Putamen (tissue), 1 donor: Measurements from ENCODE around the gene TMOD4.
A peak's percentile ranks its signal among the peaks of the same experiment; 100 is the strongest.

Source experiments
- DNase-seq: peaks from one replicate; pipeline ENCODE4 v3.0.0-alpha.2; 2016; ENCODE audit warnings: low spot score

TMOD4 gene

DNA sequence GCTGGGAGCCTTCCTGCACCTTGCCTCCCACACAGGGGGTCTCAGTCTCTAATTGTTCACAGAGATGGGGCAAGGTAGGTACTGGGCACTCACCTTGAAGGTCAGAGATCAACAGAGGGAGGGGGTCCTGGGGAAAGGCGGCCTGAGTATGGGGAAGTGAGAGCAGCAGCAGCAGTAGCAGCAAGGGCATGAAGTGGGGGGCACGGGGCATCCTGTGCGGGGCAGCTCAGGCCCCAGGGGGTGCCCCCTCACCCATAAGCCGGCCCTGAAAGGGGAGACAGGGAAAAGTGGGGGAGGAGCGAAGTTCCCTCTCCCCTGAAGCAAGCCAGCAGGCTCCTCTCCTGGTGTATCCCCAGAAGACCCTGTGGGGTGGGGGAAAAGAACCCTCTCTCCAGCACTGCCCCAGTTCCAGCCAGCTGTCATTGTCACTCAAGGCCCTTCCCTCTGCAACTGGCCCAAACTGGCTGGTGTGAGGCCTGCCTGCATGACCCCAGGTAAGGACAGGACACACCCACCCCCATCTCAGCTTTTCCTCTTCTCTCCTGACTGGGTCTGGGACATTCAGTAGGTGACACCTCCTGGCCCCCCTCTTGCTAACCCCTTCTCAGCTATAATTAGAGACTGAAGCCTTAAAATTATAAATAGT, 33.2 kb downstream of the TMOD4 start:
- DNase-seq = no peak

- no peak for DNase-seq
Measured at GRCh38 chr1:151137789-151138188, 38.0 kb downstream of the TMOD4 start.

- no peak for DNase-seq
Measured at GRCh38 chr1:151135433-151136385, 40.1 kb downstream of the TMOD4 start.

DNA sequence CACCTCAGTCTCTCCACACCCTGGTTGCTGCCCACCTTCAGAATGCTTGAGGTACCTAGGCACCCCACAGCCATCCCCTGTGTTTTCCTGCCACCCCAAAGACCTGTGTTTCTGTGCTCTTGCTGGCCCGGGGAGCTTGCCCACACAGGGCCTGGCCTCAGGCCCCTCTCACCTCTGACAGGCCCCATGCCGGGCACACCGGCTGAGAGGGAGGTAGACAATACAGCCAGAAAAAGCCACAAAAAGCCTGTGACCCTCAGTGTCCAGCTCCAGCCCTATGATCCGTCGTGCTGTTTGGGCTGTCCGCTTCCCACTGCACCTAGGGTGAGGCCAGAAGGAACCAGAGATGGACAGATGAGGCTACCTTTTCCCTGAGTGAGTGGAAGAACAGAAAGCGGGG, 40.8 kb downstream of the TMOD4 start:
- DNase-seq = no peak

- no peak for DNase-seq
Measured at GRCh38 chr1:151134396-151134795, 41.4 kb downstream of the TMOD4 start.

DNA sequence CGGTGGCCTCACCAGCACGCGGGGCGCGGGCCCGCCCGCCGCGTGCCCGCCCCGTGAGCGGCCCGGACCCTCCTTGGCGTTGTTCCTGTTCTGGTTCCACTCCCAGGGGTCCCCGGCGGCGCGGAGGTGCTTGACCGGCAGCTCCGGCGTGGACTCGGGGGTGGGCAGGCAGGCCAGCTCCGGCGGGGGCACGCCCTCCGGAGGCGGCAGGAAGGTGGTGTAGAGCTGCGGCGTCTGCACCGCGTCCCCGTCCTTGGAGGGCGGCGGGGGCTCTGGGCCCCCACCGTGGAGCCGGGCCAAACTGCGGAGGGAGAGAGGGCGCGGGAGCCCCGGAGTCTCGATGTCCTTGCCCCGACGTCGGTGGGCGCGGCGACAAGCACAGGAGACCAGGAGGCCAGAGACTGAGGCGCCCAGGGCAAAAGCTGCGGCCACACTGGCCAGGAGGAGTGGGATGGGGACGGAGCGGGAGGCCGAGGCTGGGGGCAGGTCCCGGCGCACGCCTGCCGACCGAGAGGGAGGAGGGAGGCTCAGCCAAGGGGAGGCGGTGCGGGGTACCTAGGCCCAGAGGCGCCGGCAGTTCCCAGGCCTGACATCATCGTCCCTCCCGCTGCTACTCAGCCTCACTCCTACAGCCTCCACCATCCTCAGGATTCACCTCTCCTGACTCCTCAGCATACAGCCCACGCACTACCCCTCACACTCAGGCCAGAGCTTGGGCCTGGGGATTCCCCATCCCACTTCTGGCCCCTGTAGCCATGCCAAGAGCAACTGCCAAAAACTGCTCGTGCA, 42.6 kb downstream of the TMOD4 start:
- DNase-seq = no peak

DNA sequence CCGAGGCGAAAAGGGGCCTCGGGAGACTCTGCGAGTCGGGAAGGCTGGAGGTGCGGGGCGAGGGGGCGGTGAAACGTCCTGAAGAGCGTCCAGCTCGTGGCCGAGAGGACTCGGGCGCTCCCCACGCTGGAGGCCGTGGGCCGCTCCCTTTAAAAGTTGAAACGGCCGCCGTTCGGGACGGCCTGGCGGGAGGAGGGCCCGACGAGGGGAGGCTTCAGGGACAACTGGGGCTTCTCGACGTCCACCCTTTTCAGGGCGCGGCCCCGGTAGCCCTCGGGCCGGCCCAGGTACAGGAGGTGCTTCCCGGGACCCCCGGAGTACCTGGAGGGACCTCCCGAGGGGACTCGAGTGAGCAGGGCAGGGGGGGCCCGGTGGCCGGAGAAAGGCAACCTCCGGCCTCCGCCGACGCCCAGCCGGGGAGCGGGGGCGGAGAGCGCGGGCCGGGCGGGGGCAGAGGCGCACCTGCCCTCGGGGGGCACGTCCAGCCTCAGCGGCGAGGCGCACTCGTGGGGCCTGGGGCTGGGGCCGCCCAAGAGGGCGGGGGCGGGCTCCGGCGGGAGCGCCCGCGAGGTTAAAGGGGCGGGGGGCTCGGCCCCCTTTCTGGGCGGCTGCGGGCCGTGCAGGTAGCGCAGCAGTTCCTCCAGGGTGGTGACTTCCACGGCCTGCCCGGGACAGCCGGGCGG, 43.3 kb downstream of the TMOD4 start:
- DNase-seq = no peak

- no peak for DNase-seq
Measured at GRCh38 chr1:151131701-151132334, 44.0 kb downstream of the TMOD4 start.

DNA sequence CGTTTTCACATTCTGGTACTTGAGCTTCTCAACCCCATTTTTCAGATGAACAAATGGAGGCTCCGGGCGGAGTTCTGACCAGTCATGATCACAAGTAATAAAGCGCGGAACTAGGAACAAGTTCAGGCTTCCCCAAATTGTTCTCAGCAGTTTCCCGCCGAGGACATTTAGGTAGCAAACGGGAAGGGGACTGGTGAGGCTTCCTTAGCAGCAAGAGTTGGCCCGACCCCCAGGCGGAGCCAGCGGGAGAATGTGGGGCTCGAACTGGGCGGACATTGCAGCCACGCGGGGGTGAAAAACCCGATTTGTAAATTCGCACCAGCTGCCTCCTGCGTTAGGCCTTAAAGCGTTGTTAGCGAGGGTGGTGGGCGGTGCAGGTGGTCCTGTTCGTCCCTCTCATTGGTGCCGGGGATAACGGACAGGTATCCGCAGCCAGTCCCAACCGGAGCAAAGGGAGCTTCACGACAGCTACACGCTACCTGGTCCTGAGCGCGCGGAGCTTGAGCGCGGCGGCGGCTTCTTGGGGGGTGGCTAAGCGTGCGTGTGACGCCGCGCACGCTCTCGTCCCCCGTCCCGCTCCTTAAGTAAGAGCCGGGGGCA, 44.7 kb downstream of the TMOD4 start:
- peak; percentile 65 for DNase-seq

- no peak for DNase-seq
Measured at GRCh38 chr1:151128800-151129199, 47.0 kb downstream of the TMOD4 start.

DNA sequence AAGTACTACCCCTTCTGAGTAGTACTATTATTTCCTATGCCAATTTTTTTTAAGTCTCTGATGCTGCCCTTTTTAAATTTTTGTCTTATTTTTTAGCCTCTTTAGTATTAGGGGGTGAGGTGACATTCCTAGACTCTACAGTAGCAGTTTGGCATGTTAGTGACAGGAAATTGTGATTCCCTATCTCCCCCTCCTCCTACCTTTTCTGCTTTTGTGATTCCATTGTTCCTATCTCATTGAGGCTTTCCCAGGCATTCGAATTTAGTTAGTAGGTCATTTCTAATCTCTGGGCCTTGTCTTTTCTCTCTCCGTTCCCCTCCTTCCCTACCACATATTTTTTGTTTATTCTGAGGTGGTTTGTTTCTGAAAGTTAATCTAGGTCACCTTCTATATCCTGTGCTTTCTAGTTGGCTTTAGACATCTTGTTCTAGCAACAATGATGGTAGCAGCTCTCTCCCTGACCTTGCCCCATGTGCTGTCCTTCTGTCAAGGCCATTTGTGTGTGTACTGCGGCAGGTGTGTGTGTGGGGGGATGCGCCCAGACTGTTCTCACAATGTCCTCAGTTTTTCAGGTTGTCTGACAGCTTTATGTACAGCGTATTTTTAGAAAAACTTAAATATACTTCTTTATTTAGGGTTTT, 50.9 kb downstream of the TMOD4 start:
- DNase-seq = no peak
